Dermis microvascular lymphatic vessel endothelial cell (primary cell): Measurements from ENCODE around the gene KCTD2. TPM values are rescaled to one million over a fixed set of nuclear protein-coding genes. Genes with fewer than 3 reads are reported as not detected.

Experiments used
- DNase-seq, 2 donors: peaks; one replicate each; pipeline versions ENCODE4 v3.0.0 to v3.0.0-alpha.2; 2010; ENCODE audit warnings: low read depth in 2 of 2
- total RNA-seq: library from RNA; depleted of rRNA; stranded (reverse); fragments of >200 nt; gene quantifications from 2 replicates; pipeline ENCODE4 v1.2.1, GENCODE V29; 2014

The KCTD2 gene
- total RNA-seq, 1 donor from 2014 or later = 9.1 TPM

DNA sequence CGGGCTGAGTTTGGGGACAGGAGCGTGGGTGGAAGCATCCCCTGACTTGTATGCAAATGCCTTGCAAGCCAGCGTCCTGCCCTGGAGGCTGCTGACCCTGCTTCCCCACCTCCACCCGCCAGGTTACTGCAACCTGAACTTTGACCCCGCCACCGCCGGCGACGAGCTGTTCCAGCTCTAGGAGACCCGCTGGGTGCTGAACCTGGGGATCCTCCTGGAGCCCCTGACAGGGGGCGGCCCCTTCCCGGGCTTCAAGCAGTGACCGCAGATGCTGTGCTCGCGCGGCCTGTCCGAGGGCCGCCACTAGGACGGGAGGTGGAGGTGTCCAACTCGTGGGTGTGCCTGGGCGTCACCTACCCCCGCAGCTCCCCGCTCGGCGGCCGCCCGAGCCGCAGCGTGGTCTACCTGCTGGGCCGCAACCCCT lies 30.1 kb downstream of the KCTD2 start:
- no peak for DNase-seq

GRCh38 chr17:75077496-75078283 lies 30.7 kb downstream of the KCTD2 start:
- peak in 1 of 2 donors; percentile 65 for DNase-seq

- peak in 1 of 2 donors; percentile 35 for DNase-seq
Observed at GRCh38 chr17:75078284-75079022, 31.4 kb downstream of the KCTD2 start.

- no peak for DNase-seq
Observed at GRCh38 chr17:75079023-75079373, 32.0 kb downstream of the KCTD2 start.

GRCh38 chr17:75081611-75082540 lies 34.9 kb downstream of the KCTD2 start:
- DNase-seq = no peak

- DNase-seq = no peak
Observed at GRCh38 chr17:75082683-75083082, 35.7 kb downstream of the KCTD2 start.

- DNase-seq = peak; percentile 93 to 99
Observed at GRCh38 chr17:75084039-75084660, 37.1 kb downstream of the KCTD2 start.

DNA sequence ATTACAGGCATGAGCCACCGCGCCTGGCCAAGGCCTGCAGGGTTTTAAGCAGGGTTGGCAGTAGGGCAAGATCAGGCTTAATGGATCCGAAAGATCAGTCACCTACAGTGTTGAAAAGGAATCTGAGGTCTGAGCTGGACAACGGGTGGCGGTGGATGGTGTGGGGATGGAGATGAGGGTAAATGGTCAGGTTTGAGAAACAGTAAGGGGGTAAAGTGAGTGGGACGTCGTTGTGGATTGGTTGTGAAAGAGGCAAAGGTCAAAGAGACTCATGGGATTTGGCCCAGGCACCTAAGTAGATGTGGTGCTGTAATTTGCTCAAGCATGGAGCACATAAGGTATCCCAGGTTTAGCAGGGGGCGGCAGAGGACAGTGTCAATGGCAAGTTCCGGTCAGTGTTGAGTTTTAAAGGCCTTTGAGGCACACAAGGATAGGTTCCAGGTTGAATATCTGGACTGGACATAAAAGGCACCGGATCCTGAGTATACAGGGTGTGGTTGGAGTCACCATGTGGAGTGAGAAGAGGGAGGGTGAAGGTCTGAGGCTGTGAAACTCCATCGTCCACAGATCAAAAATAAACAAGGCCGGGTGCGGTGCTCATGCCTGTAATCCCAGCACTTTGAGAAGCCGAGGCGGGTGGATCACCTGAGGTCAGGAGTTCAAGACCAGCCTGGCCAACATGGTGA lies 39.6 kb downstream of the KCTD2 start:
- no peak for DNase-seq

GRCh38 chr17:75087182-75087557 lies 40.1 kb downstream of the KCTD2 start:
- no peak for DNase-seq

DNA sequence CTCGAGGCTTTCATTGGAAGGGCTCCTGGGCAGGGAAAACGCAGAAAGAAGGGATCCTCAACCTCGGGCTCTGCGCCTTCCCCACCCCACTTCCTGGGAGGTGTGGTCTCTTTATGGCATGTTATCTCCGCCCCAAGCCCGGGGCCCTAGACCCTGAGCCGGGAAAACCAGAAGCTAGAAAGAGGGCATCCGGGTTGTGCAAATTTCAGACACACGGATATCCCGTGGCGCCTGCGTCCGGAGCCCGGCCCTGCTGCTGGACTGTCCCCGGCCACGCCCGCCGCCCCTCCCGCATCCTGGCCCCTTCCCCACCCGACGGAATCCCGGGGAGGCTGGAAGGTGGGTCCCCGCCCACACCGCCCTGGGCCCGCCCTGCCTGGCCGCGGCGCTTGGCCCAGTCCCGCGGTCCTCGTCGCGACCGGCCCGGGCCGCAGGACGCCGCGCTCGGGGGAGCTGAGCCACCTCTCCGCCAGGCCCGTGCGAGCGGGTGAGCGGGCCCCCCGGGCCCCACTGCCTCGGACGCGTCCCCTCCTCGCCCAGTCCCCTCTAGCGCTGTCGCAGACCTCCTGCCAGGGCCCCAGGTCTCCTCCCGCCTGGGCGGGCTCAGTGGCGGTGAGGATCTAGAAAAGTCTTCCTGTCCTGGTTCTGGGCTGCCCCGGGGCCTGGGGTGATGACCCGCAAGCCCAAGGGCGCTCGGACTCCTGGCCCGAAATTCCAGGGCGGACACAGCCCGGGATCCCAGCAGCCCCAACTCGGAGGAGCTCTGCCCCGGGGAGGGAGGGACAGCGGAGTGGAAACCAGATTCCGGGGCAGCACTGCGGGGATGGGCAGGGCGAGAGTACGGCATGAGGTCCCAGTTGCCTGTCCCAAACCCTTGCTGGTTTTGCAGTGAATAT lies 40.8 kb downstream of the KCTD2 start, which contains the start of gene SLC16A5:
Gene SLC16A5, plus strand, starts transcription at position 397 of the 896 bp plus-strand sequence. CDS start 5,683 bp downstream, outside the sequence.
- peak; percentile 83 to 87 for DNase-seq

GRCh38 chr17:75088465-75089417 lies 41.7 kb downstream of the KCTD2 start:
- DNase-seq = peak in 1 of 2 donors; percentile 60

DNA sequence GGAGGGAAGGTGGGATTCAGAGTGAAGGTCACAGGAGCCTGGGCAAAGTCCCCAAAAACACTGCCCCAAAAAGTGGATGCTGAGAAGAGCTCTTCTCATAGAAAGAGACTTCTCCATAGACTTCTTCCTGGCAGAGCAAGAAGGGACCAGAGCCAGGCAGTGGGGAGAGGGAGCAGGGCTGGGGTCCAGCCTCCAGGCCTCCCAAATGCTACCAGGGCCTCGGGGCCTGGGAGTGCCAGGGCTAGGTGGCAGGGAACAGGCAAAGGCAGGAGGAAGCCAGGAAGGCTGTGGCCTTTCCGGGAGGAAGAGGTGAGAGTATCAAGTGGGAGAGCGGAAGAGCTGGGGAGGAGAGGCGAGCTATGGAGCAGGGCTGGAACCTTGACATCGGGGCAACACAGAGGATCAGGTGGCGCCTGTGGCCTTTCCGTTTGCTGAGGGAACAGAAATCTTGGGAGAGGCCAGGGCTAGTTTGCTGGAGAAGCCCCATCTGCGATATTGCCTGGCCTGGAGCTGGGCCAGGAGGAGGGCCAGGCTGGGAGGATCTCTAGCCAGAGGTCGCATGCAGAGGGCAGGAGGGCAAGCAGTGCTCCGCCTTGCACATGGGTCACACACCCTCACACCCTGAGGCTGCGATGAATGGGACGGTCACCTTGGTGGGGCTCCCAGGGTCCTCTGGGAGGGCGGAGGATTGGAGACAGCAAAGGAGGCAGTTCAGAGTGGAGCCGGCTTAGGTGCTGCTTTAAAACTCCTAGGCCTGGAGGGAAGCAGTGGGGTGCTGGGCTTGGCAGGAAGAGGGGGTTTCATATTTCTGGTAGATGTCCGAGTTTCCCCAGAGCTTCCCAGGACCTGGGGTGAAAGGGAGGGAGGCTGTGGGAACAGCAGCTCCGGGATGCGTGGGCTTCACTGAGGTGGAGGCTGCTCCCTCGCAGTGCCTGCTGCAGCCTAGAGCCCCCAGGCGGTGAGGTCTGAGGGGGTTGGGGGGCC lies 44.1 kb downstream of the KCTD2 start:
- no peak for DNase-seq

DNA sequence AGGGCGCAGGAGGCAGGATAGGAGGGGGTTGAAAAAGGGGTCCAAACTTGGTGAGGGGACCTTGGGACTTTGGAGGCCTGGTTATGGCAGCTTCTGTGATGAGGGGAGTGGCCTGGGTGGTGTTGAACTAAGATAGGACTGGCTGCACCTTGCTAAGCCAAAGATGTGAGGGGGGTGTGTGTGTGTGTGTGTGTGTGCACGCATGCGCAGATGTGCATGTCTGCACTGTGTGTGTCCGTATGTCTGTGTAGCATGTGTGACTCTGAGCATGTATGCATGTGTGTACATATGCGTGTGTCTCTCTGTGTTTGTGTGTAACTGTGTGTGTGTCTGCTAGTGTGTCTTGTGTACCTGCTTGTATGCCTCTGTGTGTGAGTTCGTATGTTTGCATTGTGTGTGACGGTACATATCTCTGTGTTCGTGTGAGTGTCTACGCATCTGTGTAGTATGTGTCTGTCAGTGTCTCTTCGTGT lies 44.9 kb downstream of the KCTD2 start:
- no peak for DNase-seq

GRCh38 chr17:75093548-75094158 lies 46.6 kb downstream of the KCTD2 start:
- DNase-seq = no peak

DNA sequence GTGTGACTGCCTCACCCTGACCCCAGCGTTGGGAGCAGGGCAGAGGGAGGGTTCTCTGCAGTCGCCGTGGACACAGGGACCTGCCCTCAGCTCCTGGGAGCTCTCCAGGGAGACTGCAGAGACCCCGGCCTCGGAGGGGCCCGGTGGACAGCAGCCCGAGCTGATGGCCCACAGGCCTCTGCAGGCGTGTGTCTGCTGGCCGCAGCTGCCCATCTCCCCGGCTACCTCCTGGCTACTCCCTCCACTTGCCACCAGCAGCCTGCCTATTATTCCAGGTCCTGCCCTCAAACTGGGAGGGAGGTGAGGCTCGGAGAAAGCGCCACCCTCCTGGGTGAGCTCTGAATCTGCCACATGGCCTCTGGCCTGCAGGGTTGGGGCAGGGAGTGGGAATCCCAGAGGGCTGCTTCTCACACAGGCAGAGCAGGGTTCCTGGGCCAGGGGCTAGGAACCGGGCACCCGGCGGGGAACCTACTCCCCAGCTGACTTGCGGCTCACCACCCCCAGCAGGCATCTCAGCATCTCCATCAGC lies 47.9 kb downstream of the KCTD2 start:
- no peak for DNase-seq

GRCh38 chr17:75096082-75096625 lies 49.1 kb downstream of the KCTD2 start:
- peak; percentile 64 to 88 for DNase-seq
